HG03066 (cell line): ENCODE data around the gene B3GAT1.
"Not testable (repeated sequence)": the region's sequence is repeated elsewhere in the genome, so short reads cannot be mapped to it uniquely, and the experiment has no call there.

Source experiments
- ATAC-seq: cut with Tn5 transposase; IDR thresholded peaks from one replicate; pipeline ENCODE4 v1.9.1; 2021; ENCODE audit warnings: low read depth; ENCODE audit not compliant: unreplicated experiment

Gene B3GAT1

GRCh38 chr11:134358856-134359490 is 53.1 kb downstream of the B3GAT1 start:
- no peak for ATAC-seq

GRCh38 chr11:134358165-134358855 is 53.7 kb downstream of the B3GAT1 start:
- ATAC-seq, result no peak

GRCh38 chr11:134357545-134357839 is 54.5 kb downstream of the B3GAT1 start:
- ATAC-seq, result no peak

GRCh38 chr11:134356656-134357544 is 55.1 kb downstream of the B3GAT1 start:
- ATAC-seq, result no peak

- no peak for ATAC-seq
Measured at GRCh38 chr11:134355656-134356055, 56.4 kb downstream of the B3GAT1 start.

- no peak for ATAC-seq
Measured at GRCh38 chr11:134355136-134355535, 56.9 kb downstream of the B3GAT1 start.

- ATAC-seq, result no peak
Measured at GRCh38 chr11:134352111-134352510, 59.9 kb downstream of the B3GAT1 start.

- no peak for ATAC-seq
Measured at GRCh38 chr11:134350381-134350780, 61.7 kb downstream of the B3GAT1 start.

GRCh38 chr11:134349802-134350355 is 62.2 kb downstream of the B3GAT1 start:
- ATAC-seq, result no peak

GRCh38 chr11:134349109-134349801 is 62.8 kb downstream of the B3GAT1 start:
- ATAC-seq, result no peak

- no peak for ATAC-seq
Measured at GRCh38 chr11:134347441-134347840, 64.6 kb downstream of the B3GAT1 start.

GRCh38 chr11:134346976-134347350 is 65.1 kb downstream of the B3GAT1 start:
- no peak for ATAC-seq

GRCh38 chr11:134346101-134346975 is 65.7 kb downstream of the B3GAT1 start:
- ATAC-seq, result no peak

GRCh38 chr11:134345237-134345550 is 66.8 kb downstream of the B3GAT1 start:
- no peak for ATAC-seq

GRCh38 chr11:134344497-134345236 is 67.4 kb downstream of the B3GAT1 start:
- ATAC-seq, result not testable (repeated sequence)

GRCh38 chr11:134343646-134344045 is 68.4 kb downstream of the B3GAT1 start:
- no peak for ATAC-seq

GRCh38 chr11:134342572-134343340 is 69.3 kb downstream of the B3GAT1 start:
- ATAC-seq, result no peak

- ATAC-seq, result no peak
Measured at GRCh38 chr11:134341805-134342571, 70.1 kb downstream of the B3GAT1 start.
